CD4-positive, alpha-beta T cell treated with Interleukin-17A for 4 hours (primary cell): ENCODE results near the gene EXD3.
"Not testable (repeated sequence)": the region's sequence is repeated elsewhere in the genome, so short reads cannot be mapped to it uniquely, and the experiment has no call there.

Experiments
- DNase-seq: peaks from one replicate; pipeline ENCODE4 v3.0.0-alpha.2; 2020; ENCODE audit warnings: mixed read lengths

EXD3 gene

GRCh38 chr9:137264067-137264466 lies 158.9 kb downstream of the EXD3 start:
- no peak for DNase-seq

DNA sequence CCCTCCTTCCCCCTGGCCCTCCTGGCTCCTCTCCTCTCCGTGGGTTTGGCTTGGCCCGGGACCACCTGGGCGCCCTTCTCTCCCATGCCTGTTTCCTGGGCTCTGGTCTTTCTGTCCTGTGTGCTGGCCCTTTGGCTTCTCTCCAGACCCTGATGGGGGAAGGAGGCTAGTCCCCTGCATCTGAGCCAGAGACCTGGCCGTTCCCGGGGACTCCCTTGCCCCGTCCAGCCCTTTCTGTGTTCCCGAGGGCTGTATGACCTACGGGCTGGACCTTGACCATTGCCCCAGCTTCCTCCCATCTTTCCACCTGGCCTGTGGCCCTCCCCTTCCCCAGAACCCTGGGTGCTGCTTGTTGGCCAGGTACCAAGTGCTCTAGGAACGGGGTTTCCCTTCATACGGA lies 159.5 kb downstream of the EXD3 start:
- no peak for DNase-seq

- DNase-seq: no peak
Observed at GRCh38 chr9:137262909-137263285, 160.1 kb downstream of the EXD3 start.

GRCh38 chr9:137262173-137262908 lies 160.6 kb downstream of the EXD3 start:
- not testable (repeated sequence) for DNase-seq
